GM23338 (cell line): ENCODE measurements around the gene KRTAP10-1. TPM values are rescaled to one million over a fixed set of nuclear protein-coding genes. Genes with fewer than 3 reads are reported as not detected.

Experiments used
- ATAC-seq: fragments of 200-7000 bp; cut with Tn5 transposase; 3 replicates; pipeline ENCODE4 v1.9.1; 2020
- DNase-seq: peaks from one replicate; pipeline ENCODE4 v3.0.0-alpha.2; 2015; ENCODE audit warnings: low spot score
- H2AFZ ChIP-seq: fragments of 200-600 bp; sonication (generic); 2 replicates; pipeline ENCODE4 v1.8.0; 2016; ENCODE audit warnings: antibody characterized with exemption, mild to moderate bottlenecking, moderate library complexity
- H3F3A ChIP-seq: fragments of 200-600 bp; sonication (generic); replicated peaks from 2 replicates; pipeline ENCODE4 v1.8.0; 2017; ENCODE audit warnings: antibody characterized with exemption, mixed run types, low read depth
- H3K27ac ChIP-seq: fragments of 200-600 bp; sonication (generic); 2 replicates; pipeline ENCODE4 v1.6.1; 2016; ENCODE audit warnings: low read depth
- H3K27me3 ChIP-seq: fragments of 200-600 bp; sonication (generic); 2 replicates; pipeline ENCODE4 v1.8.0; 2016; ENCODE audit warnings: mild to moderate bottlenecking, mixed run types, moderate library complexity; ENCODE audit not compliant: insufficient read depth
- H3K36me3 ChIP-seq: fragments of 200-600 bp; sonication (generic); 2 replicates; pipeline ENCODE4 v1.8.0; 2016; ENCODE audit warnings: mild to moderate bottlenecking; ENCODE audit not compliant: insufficient read depth
- H3K4me1 ChIP-seq: fragments of 200-600 bp; sonication (generic); 2 replicates; pipeline ENCODE4 v1.8.0; 2016; ENCODE audit warnings: mild to moderate bottlenecking, moderate library complexity; ENCODE audit not compliant: insufficient read depth
- H3K4me2 ChIP-seq: fragments of 200-600 bp; sonication (generic); 2 replicates; pipeline ENCODE4 v1.7.1; 2017; ENCODE audit warnings: mixed run types
- H3K4me3 ChIP-seq: fragments of 200-600 bp; sonication (generic); 2 replicates; pipeline ENCODE4 v1.6.1; 2016; ENCODE audit warnings: mixed run types
- H3K79me2 ChIP-seq: fragments of 200-600 bp; sonication (generic); replicated peaks from 2 replicates; pipeline ENCODE4 v1.8.0; 2017; ENCODE audit warnings: mild to moderate bottlenecking; ENCODE audit not compliant: insufficient read depth
- H3K9me2 ChIP-seq: fragments of 200-600 bp; sonication (generic); 2 replicates; pipeline ENCODE4 v1.8.0; 2017; ENCODE audit not compliant: insufficient read depth
- H4K20me1 ChIP-seq: fragments of 200-600 bp; sonication (generic); replicated peaks from 2 replicates; pipeline ENCODE4 v1.8.0; 2017; ENCODE audit warnings: mild to moderate bottlenecking; ENCODE audit not compliant: insufficient read depth
- H3K27ac Mint-ChIP-seq: 2 replicates; pipeline ENCODE4 v1.8.0; 2020; ENCODE audit warnings: inconsistent platforms, mild to moderate bottlenecking, moderate library complexity, mixed read lengths
- H3K27me3 Mint-ChIP-seq: 3 replicates; pipeline ENCODE4 v1.8.0; 2022; ENCODE audit warnings: low read depth, mild to moderate bottlenecking, moderate library complexity, mixed read lengths, inconsistent platforms; ENCODE audit not compliant: insufficient read depth, poor library complexity
- H3K36me3 Mint-ChIP-seq: 3 replicates; pipeline ENCODE4 v1.8.0; 2021; ENCODE audit warnings: low read depth, mild to moderate bottlenecking, inconsistent platforms, moderate library complexity, mixed read lengths
- H3K4me1 Mint-ChIP-seq: 3 replicates; pipeline ENCODE4 v1.8.0; 2020; ENCODE audit warnings: mild to moderate bottlenecking, inconsistent platforms, mixed read lengths
- H3K4me3 Mint-ChIP-seq: 3 replicates; pipeline ENCODE4 v1.8.0; 2021; ENCODE audit warnings: moderate library complexity, mild to moderate bottlenecking, inconsistent platforms, mixed read lengths
- H3K9me3 Mint-ChIP-seq: 3 replicates; pipeline ENCODE4 v1.8.0; 2020; ENCODE audit warnings: moderate library complexity, mild to moderate bottlenecking, inconsistent platforms, mixed read lengths
- polyA plus RNA-seq: library from polyadenylated mRNA; unstranded; fragments of >200 nt; fragmentation: Nextera tagmentation; extraction: Ambion mirVana; gene quantifications from 2 replicates; pipeline ENCODE4 v1.2.1, GENCODE V29; 2016
- total RNA-seq: library from RNA; depleted of rRNA; stranded (reverse); fragments of >200 nt; shearing (Covaris generic); gene quantifications from 2 replicates; pipeline ENCODE4 v1.2.3, GENCODE V29; 2014
- TF ChIP-seq, protein P1 (sequence below), 2 experiments: fragments of 200-600 bp in 1 of 2; sonication (generic) in 1 of 2; conservative IDR thresholded peaks; 2 replicates each; pipeline versions ENCODE4 v1.5.1 to v1.6.1; 2016 to 2017; ENCODE audit warnings: antibody characterized with exemption in 2 of 2, low read depth in 2 of 2, mild to moderate bottlenecking in 2 of 2, moderate library complexity in 1 of 2
- TF ChIP-seq, protein P2 (sequence below): fragments of 250-450 bp; sonication (Bioruptor Pico); IDR thresholded peaks from 2 replicates; pipeline ENCODE4 v1.5.0; 2020; ENCODE audit warnings: mild to moderate bottlenecking, moderate library complexity

Gene KRTAP10-1
- total and polyA plus RNA-seq, 2 experiments from 2014 or later, result not detected

DNA sequence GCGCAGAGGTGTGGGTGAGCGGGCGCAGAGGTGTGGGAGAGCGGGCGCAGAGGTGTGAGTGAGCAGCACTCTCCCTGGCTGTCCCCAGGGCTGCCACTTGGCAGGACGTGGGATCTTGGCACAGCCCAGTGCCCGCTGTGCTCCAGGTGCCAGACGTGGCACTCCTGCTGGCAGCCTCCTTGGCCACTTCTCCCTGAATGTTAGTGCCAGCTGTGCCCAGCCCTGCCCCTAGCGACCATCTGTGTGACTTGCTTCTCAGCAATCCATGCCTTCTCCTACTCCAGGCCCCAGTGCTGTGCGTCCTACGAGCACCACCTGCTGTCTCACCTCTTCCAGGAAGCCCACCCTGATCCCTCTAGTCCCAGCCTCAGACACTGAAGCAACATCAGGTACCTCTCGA, 30.5 kb downstream of the KRTAP10-1 start:
- Histone ChIP-seq H3K27me3 (no peaks in the 10 kb centered on the region), H3K27ac (no peak overlapping the region), H3K9me2 (no peaks in the 10 kb centered on the region), H3K79me2 (no peaks in the 10 kb centered on the region), H3K4me2 (no peak overlapping the region), H4K20me1 (no peaks in the 10 kb centered on the region), H3K4me3 (no peak overlapping the region), H3K4me1 (no peaks in the 10 kb centered on the region), H3F3A (no peaks in the 10 kb centered on the region), H3K36me3 (no peaks in the 10 kb centered on the region), H2AFZ (no peak overlapping the region)
- TF ChIP-seq, protein P1, sequence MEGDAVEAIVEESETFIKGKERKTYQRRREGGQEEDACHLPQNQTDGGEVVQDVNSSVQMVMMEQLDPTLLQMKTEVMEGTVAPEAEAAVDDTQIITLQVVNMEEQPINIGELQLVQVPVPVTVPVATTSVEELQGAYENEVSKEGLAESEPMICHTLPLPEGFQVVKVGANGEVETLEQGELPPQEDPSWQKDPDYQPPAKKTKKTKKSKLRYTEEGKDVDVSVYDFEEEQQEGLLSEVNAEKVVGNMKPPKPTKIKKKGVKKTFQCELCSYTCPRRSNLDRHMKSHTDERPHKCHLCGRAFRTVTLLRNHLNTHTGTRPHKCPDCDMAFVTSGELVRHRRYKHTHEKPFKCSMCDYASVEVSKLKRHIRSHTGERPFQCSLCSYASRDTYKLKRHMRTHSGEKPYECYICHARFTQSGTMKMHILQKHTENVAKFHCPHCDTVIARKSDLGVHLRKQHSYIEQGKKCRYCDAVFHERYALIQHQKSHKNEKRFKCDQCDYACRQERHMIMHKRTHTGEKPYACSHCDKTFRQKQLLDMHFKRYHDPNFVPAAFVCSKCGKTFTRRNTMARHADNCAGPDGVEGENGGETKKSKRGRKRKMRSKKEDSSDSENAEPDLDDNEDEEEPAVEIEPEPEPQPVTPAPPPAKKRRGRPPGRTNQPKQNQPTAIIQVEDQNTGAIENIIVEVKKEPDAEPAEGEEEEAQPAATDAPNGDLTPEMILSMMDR (conservative IDR thresholded peaks at IDR 0.05; ENCODE audit: low read depth in 2 of 2), result peak in 1 of 2 experiments; percentile 28; a peak in 2 of 4 replicates
- TF ChIP-seq, protein P2, sequence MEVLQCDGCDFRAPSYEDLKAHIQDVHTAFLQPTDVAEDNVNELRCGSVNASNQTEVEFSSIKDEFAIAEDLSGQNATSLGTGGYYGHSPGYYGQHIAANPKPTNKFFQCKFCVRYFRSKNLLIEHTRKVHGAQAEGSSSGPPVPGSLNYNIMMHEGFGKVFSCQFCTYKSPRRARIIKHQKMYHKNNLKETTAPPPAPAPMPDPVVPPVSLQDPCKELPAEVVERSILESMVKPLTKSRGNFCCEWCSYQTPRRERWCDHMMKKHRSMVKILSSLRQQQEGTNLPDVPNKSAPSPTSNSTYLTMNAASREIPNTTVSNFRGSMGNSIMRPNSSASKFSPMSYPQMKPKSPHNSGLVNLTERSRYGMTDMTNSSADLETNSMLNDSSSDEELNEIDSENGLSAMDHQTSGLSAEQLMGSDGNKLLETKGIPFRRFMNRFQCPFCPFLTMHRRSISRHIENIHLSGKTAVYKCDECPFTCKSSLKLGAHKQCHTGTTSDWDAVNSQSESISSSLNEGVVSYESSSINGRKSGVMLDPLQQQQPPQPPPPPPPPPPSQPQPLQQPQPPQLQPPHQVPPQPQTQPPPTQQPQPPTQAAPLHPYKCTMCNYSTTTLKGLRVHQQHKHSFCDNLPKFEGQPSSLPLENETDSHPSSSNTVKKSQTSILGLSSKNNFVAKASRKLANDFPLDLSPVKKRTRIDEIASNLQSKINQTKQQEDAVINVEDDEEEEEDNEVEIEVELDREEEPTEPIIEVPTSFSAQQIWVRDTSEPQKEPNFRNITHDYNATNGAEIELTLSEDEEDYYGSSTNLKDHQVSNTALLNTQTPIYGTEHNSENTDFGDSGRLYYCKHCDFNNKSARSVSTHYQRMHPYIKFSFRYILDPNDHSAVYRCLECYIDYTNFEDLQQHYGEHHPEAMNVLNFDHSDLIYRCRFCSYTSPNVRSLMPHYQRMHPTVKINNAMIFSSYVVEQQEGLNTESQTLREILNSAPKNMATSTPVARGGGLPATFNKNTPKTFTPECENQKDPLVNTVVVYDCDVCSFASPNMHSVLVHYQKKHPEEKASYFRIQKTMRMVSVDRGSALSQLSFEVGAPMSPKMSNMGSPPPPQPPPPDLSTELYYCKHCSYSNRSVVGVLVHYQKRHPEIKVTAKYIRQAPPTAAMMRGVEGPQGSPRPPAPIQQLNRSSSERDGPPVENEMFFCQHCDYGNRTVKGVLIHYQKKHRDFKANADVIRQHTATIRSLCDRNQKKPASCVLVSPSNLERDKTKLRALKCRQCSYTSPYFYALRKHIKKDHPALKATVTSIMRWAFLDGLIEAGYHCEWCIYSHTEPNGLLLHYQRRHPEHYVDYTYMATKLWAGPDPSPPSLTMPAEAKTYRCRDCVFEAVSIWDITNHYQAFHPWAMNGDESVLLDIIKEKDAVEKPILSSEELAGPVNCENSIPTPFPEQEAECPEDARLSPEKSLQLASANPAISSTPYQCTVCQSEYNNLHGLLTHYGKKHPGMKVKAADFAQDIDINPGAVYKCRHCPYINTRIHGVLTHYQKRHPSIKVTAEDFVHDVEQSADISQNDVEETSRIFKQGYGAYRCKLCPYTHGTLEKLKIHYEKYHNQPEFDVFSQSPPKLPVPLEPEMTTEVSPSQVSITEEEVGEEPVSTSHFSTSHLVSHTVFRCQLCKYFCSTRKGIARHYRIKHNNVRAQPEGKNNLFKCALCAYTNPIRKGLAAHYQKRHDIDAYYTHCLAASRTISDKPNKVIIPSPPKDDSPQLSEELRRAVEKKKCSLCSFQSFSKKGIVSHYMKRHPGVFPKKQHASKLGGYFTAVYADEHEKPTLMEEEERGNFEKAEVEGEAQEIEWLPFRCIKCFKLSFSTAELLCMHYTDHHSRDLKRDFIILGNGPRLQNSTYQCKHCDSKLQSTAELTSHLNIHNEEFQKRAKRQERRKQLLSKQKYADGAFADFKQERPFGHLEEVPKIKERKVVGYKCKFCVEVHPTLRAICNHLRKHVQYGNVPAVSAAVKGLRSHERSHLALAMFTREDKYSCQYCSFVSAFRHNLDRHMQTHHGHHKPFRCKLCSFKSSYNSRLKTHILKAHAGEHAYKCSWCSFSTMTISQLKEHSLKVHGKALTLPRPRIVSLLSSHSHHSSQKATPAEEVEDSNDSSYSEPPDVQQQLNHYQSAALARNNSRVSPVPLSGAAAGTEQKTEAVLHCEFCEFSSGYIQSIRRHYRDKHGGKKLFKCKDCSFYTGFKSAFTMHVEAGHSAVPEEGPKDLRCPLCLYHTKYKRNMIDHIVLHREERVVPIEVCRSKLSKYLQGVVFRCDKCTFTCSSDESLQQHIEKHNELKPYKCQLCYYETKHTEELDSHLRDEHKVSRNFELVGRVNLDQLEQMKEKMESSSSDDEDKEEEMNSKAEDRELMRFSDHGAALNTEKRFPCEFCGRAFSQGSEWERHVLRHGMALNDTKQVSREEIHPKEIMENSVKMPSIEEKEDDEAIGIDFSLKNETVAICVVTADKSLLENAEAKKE (CRISPR knock-in tag), result no peak
- Mint-ChIP-seq H3K27ac (no peak overlapping the region; the same call in 1 of the 2 replicates), H3K4me1 (no peaks in the 10 kb centered on the region; the same call in 2 of the 3 replicates), H3K27me3 (peaks cover 12% of the 10 kb centered on the region), H3K36me3 (no peaks in the 10 kb centered on the region), H3K9me3 (no peaks in the 10 kb centered on the region; the same call in 2 of the 3 replicates), H3K4me3 (no peak overlapping the region; the same call in 2 of the 3 replicates)
- DNase-seq, result no peak
- no peak for ATAC-seq
